AG08396 (cell line): ENCODE results near the gene CNGB1.
"Not testable (repeated sequence)": the region's sequence is repeated elsewhere in the genome, so short reads cannot be mapped to it uniquely, and the experiment has no call there.

ENCODE experiments used
- DNase-seq: peaks from one replicate; pipeline ENCODE4 v3.0.0; 2012; ENCODE audit warnings: low spot score, mixed read lengths

CNGB1 gene

DNA sequence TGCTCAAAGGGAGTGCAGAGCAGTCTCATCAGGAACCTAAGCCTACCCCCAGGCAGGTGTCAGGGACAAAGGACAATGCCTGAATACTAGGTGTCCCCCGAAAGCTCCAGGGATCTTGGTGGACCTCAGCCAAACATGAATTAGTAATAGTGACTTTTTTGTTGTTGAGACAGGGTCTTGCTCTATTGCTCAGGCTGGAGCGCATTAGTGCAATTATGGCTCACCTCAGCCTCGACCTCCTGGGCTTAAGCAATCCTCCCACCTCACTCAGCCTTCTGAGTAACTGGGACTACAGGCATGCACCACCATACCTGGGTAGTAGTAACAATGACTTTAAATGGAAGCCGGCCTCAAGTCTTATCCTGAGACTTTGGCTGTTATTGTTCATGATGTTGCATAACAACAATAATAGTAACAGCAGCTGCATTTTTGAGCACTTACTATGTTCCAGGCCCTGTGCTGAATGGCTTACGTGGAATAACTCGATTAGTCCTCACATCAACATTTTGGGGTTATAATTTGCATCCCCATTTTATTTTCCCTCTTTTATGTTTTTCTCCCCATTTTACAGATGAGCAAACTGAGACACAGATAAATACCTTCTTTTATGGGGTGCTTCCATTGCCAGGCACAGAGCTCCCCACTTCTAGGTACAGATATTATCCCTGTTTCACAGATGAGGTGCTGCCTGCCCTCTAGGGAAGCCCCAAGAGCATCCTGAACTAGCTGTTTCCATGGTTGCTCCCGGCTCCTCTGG is 19.5 kb downstream of the CNGB1 start:
- DNase-seq, result no peak

DNA sequence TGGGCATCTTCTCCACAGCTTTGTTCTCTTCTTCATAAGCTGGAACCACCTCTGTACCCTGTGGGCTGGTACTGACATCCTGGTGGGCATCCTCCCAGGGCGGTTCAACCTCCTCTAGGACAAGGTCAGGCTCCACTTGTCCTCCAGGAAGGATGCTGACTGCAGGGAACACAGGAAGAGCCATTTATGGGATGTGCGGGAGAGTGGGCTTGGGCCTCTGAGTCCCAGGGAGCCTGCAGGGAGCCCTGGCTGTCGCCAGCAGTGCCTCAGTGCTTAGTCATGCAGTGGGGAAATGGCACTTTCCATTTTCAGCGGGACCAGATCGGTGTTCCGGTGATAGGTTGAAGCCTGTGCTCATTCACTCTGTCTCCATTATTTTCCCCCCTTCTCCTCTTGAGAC is 20.5 kb downstream of the CNGB1 start:
- no peak for DNase-seq

DNA sequence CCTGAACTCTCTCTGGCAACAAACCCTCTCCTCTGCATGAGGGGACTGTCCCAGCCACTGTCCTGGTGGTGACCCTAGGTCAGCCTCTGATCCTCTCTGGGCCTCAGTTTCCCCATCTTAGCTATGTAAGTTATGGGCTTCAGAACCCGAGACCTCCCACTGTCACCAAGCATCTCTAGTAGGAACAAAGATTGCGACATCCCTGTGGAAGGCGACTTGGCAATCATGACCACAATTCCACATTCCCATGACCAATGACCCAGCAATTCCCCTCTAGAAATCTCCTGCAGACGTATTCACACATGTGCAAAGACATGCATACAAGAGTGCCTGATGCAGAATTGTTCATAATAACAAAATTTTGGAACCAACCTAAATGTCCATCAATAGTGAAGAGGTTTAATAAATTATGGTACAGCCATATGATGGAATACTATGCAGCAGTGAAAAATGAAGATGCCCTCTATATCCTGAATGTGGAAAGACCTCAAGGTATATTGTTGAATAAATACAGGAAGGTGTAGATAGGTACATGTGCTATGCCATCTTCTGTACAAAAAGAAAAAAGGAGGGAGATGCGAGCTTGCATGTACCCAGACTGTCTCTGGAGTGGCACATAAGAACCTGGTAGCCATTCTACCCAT is 21.2 kb downstream of the CNGB1 start:
- no peak for DNase-seq

DNA sequence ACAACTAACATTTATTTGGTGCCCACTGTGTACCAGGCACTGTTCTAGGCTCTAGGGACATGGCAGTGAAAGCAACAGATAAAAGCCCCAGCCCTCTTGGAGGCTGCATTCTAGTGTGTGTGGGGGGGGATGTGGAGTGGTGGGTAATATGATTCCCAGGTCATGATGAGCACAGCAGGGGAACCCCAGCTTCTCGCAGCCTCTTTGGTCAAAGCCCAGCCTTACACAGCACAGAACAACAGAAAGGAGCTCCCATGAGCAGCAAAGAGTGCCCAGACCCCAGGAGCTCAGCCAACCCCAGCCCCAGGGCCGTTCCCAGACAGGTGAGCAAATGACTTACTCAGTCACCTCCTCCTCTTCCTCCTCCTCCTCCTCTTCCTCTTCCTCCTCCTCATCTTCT is 21.9 kb downstream of the CNGB1 start:
- DNase-seq, result no peak

DNA sequence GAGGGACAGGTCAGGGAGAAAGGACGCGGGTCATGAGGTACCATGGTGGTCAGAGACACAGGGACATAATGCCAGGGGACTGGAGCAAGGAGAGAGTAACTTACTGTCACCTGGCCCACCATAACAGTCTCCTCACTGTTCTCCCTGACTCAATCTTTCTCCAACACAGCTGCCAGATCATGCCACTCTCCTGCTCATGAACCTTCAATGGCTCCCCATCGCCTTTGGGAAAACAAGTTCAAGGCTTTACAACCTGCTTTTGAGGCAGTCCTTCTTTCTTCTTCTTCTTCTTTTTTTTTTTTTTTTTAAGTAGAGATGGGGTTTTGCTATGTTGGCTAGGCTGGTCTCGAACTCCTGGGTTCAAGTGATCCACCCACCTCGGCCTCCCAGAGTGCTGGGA is 22.9 kb downstream of the CNGB1 start:
- DNase-seq, result no peak

DNA sequence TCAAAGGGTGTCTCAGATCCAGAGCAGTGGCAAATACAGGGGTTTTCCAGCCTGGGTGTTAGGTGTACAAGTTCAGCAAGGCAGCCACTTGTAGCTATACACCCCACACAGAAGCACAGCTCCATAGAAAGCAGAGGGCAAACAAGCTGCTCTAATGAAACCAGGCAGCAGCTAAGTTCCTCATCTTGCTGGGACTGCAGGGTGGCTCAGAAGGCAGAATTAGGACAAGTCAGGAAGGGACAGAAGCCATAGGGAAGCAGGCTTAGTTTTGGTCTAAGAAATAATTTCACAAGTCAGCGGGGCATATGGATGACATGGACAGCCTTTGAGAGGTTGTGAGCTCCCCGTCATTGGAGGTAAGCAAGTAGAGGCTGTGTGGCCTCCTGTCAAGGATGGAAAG is 23.7 kb downstream of the CNGB1 start:
- DNase-seq, result no peak

DNA sequence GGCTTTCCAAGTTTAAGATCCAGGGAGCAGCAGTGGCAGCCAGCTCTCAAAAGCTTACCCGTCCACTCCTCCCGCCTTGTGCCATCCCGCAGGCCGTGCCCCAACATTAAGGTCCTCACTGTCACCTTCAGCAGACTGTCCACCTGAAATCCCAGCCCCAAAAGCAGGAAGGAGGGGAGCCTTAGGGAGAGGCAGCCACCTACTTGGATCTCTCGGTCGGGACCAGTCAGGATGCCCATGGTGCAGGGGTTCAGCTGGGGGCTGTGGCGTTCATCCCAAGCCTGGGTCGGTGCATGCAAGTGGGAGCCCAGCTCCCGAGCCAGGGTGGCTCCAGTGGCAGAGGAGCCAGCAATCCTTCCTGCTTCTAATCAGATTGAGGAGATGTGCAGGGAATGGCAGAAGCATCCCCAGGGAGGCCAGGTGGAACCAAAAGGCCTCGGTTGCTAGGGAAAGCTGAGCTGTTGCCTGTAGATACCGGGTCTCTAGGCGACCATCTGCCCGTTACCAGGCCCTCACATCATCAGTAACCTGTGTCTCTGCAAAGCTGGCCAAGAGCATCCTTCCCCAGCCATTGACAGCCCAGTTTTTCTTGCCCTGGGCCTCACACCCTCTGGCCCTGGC is 24.6 kb downstream of the CNGB1 start:
- DNase-seq, result no peak

DNA sequence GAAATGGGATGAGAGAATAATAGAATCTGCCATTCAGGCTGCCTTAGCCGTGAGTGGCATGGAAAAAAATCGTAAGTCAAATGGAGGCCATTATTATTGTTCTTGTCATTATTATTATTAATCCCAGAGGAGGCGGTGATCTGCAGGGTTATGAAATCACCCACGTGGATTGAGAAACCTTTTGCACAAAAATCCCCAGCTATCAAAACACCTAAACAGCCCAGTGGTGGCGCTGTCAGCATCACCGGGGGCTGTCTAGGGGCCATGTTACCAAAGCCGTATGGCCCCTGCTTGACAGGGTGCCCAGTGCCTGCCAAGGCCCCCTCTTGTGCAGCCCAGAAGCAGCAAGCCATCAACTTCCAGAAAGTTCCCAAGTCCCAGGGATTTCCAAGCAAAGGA is 25.2 kb downstream of the CNGB1 start:
- DNase-seq, result no peak

DNA sequence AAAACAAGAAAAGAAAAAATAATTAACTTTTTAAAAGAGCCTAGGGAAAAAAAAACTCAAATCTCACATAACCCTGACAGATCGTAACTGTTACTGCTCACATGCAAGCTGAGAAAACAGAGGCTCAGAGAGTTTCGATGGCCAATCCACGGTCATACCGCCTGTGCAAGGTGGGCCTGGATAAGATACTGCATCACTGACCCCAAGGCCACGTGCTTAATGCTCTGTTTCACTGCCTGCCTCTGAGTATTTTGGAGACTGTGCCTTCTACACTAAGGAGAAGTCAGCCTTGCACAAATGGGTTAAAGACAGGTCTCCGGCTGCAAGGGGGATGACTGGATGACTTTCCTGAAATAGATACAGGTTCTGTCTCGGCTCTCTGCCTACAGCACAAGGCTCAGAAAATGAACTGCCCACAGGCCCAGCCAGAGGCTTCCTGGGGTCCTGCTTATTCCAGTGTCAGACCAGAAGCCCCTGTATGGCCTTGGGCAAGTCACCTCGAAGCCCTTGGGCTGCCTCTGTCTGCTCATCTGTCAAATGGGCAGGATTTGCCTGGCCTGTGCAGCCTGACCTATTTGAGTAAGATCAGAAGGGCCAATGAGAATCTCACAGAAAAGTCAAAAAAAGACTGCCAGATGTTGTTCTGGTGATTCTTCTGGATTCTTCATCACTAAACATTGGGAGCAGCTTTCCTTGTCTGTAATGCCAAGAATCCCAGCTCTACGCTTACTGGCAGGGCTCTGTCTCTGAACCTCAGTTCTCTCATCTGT is 25.8 kb downstream of the CNGB1 start:
- no peak for DNase-seq

DNA sequence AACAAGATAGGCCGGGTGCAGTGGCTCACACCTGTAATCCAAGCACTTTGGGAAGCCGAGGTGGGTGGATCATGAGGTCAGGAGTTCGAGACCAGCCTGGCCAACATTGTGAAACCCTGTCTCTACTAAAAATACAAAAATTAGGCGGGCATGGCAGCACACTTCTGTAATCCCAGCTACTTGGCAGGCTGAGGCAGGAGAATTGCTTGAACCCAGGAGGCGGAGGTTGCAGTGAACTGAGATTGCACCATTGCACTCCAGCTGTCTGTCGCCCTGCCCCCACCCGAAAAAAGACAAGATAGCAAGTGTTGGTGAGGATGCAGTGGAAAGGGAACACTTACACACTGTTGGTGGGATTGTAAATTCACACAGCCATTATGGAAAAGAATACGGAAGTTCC is 27.5 kb downstream of the CNGB1 start:
- DNase-seq, result not testable (repeated sequence)

DNA sequence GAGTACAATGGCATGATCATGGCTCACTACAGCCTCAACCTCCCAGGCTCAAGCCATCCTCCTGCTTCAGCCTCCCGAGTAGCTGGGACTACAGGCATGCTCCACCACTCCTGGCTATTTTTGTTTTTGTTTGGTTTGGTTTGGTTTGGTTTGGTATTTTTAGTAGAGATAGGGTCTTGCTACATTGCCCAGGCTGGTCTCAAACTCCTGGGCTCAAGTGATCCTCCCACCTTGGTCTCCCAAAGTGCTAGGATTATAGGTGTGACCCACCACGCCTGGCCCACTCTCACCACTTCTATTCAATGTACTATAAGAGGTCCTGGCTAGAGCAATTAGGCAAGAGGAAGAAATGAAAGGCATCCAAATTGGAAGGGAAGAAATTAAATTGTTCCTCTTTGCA is 29.0 kb downstream of the CNGB1 start:
- not testable (repeated sequence) for DNase-seq

DNA sequence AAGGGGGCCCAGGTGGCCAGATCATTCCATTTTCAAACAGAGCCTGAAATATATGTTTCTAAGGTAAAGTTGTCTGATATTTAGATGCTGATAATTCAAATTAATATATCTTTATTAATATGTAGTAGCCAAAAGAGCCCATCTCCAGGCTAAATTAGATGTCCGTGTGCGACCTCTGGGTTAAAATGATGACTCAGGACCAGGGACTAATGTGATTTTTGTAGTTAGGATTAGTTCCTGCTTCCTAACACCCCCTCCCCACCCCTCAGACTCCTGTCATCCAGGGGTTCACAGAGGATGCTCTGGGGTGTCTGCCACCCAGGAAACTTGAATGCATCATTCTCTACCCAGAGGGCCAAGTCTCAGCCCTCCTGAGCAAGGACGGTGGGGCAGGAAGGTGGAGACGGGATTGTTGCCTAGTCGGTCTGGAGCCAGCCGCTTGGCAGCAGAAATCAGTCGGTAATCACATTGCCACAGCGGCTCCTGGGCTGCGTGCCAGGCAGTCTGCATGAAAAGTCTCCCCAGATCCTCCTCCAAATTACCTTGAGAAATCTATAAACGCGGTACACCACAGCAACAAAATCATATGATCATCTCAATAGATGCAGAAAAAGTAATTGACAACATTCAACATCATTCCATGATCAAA is 29.8 kb downstream of the CNGB1 start:
- peak; percentile 49 for DNase-seq

DNA sequence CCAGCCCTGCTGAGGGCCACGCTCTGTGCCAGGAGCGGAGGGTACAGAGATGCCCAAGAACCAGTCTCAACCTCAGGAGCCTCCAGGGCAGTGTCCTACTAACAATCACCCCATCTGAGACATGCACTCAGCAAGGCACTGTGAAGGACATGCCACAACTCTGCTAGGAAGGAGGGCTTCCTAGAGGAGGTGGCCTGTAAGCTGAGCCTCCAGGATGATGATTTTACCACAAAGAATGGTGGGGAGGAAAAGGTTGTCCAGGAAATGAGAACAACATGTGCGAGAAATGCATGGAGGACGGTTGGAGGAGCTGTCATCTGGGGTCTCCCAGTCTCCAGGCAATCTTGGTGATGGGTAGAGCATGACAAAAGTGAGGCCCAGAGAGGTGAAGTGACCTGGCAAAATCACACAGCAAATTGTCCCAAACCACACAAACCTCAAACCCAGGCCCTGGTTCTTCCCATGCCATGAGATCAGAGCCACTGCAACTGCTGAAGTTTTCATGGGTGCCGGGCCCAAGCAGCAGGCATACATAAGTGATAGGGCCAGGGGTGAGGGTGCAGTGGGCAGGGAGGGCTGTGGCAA is 30.5 kb downstream of the CNGB1 start:
- no peak for DNase-seq

DNA sequence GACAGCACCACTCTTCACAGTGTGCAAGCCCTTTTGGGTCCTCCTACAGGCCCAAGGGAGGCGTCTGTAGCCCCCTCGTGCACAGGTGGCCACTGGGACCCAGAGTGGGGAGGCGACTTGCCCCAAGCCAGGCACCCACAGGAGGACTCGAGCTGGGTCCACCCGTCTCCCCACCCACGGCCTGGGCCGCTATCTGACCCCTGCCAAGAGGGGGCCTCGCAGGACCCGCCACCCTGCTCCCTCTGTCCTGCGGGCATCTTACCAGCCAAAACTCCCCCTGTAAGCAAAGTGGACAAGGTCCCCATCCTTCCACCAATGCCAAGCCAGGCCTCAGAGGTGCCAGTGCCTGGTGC is 31.1 kb downstream of the CNGB1 start:
- no peak for DNase-seq

DNA sequence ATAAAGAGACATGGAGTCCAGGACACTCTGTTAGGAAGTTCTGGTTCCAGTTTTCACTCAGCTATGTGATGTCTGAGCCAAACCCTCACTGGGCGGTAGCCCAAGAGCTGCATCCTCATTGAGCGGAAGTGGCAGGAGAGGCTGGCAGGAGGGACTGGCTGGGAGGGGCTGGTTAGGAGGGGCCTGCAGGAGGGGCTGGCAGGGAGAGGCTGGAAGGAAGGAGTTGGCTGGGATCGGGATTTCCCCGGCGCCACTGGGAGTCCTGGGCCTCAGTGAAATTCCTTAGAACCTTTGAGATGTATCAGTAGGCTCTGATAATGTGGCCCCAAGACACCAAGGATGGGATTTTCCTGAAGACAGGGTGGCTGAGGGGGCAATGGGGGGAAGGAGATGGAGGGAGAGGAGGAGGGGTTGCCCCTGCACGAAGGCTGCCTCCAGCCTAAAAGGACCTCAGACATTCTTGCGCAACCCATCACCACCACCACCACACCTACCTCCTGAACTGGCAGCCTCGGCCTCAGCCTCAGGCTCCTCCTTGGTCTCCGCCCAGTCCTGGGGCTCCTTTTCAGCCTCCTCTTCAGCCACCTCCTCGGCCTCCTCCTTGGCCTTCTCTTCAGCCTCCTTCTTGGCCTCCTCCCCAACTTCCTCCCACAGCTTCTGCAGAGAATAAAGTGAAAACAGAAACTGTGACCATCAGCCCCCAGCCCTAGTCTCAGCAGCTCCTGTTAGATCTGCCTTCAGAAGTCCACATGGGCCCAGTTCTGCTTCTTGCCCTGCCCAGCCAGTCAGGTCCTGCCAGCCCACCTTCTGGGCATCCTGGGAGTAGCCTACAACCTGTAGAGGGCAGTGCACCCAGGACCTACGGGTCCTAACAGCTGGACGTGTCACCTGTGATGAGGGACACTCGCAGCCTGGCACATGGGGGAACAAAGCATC is 31.7 kb downstream of the CNGB1 start:
- DNase-seq, result peak; percentile 58

DNA sequence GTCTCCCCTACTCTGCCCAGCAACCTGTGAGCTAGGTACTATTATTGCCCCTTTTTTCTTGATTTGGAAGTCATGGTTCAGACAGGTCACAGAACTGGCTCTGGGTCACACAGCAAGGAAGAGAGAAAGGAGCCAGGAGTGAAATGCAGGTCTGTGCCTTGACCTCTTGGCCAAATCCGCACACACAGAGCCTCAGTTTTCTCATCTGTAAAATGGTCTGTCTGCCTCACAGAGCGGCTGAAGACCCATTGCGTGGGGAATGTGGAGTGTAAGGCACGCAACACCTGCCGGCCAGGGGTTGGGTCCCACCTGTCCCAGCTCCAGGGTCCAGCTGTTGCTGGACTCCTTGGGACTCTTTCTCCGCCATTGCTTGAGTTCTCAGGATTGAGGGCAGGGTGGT is 32.4 kb downstream of the CNGB1 start:
- no peak for DNase-seq

DNA sequence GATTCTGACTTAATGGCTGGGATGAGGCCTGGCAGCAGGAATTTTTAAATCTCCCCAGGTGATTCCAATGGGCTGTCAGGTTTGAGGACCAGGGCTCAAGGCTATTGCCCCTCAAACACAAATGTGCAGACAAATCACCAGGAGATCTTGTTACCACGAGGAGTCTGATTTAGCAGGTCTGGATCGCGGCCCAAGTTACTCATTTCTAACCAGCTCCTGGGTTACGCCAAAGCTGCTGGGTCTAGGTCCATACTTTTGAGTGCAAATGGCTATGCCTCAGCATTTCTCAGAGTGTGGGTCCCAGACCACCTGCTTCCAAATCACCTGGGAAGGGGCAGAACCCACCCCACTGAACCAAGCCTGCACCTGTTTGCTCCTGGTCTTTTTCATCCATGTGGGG is 33.1 kb downstream of the CNGB1 start:
- DNase-seq, result no peak

DNA sequence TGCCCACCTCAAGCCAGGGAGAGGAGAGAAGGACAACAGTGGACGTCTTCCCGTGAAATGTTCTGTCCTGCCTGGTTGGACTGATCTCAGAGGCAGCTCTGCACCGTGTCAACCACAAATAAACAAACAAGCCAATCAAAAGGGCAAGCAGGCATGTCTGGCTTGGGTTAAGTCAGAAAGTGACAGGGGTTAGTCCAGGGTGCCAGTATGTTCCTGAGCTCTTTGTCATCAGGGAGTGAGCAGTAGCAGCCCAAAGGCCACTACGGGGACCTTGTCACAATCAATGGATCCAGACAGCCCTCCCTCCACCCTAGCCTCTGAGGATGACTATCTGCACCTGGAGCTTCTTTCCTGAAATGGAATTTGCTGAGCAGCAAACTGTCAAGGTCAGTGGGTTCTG is 35.0 kb downstream of the CNGB1 start:
- DNase-seq, result no peak

DNA sequence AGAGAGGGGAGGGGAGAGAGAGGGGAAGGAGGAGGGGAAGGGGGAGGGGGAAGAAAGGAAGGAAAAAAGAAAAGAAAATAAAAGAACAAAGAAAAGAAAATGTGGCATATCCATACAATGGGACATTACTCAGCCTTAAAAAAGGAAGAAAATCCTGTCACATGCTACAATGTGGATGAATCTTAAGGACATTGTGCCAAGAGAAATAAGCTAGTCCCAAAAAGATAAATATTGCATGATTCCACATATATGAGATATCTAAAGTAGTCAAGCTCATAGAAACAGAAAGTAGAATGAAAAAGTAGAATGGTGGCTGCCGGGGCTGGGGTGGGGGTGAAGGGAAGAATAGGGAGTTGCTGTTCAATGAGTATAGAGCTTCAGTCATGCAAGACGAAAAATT is 40.4 kb downstream of the CNGB1 start:
- DNase-seq, result no peak

DNA sequence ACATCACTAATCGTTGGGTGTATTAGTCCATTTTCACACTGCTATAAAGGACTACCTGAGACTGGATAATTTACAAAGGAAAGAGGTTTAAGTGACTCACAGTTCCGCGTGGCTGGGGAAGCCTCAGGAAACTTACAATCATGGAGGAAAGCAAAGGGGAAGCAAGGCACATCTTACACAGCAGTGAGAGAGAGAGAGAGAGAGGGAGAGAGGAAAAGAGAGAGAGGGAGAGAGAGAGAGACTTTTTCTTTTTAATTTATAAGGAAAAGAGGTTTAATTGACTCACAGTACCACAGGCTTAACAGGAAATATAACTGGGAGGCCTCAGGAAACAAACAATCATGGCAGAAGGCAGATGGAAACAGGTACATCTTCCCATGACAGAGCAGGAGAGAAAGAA is 41.7 kb downstream of the CNGB1 start:
- DNase-seq, result no peak

DNA sequence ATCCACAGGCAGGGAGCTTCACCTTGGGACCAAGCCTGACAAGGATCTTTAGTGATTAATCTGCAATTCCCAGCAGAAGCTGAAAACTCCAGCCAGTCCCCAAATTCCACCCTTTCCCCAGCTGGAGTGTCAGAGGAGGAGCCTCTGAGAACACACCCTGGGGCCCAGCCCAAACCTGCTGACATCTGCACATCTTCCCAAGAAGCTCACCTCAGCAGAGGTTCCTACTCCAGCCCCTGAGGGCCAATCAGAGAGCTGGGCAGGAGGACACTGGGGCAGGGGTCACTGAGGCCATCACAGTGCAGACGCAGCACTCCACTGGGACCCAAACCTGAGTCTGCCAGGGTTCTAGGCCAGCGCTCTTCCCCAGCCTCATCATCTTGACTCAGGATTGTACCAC is 44.9 kb downstream of the CNGB1 start:
- DNase-seq, result no peak
